Metanephros (tissue), 2 donors: ENCODE measurements around the gene CLDND1. TPM values are rescaled to one million over a fixed set of nuclear protein-coding genes. Genes with fewer than 3 reads are reported as not detected.

ENCODE experiments used
- small RNA-seq: library from RNA; depleted of rRNA; stranded (forward); fragments of <200 nt; gene quantifications from one replicate; pipeline ENCODE3, GENCODE V24; 2014; ENCODE audit warnings: low replicate concordance
- total RNA-seq: library from RNA; depleted of rRNA; stranded (reverse); fragments of >200 nt; gene quantifications from one replicate; pipeline ENCODE4 v1.2.3, GENCODE V29; 2014

Gene CLDND1
- 80.9 TPM for total RNA-seq

DNA sequence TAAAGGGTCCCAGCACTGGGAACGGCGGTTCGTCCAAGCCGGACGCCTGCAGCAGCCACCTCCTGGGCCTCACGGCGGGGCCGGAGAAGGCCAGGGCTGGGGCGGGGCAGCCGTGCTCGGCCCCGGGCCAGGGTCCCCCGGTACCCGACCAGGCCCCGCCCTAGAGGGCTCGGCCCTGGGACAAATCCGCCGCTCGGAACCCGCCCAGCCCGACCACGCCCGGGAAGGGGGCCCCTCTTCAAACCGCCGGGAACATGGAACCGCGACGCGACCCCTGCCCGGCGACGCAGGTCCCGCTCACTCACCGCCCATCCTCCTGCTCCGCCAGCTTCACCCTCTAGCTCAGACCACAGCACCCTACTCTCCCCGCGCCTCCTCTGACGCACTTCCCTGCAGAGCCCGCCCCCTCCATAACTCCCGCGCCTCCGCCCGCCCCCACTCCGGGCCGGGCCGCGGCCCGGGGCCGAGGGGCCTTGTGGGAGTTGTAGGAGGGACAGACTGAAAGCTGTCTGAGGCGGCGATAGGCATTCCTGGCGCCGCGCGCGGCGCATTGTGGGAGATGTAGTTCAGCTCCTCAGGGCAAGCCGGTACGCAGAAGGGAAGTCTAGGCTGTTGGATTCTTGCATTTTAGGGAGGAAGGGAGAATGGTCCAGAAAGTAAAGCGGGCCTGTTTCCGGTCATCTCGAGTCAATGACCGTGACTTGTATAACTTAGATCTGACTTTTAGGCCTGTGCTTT lies at the start of gene CLDND1:
Gene CLDND1 (minus strand): TSS at position 359 of the 738 bp plus-strand sequence. CDS start 1,478 bp downstream, outside the sequence.

DNA sequence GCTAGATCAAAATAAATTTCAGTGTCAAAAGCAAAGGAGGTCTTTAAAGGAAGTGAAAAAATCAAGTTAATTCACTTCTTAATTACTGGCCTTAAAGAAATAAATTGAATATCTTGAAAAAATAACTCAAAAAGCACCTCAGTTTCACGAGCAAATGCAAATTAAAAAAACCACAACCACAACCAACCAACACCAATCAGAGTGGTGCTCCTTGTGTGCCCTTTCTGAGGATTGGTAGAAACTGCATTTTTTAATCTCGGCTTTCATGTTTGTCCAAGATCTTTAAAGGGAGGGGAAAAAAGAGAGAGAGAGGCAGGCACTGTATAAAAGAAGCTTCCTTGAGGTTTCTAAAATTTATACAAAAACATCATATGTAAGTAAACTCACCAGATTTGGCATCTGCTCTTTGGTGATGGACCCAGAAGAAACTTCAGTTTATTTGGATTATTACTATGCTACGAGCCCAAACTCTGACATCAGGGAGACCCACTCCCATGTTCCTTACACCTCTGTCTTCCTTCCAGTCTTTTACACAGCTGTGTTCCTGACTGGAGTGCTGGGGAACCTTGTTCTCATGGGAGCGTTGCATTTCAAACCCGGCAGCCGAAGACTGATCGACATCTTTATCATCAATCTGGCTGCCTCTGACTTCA lies 9.0 kb upstream of the CLDND1 start, which contains the start of gene GPR15:
Gene GPR15 (plus strand): TSS at position 357 of the 653 bp plus-strand sequence. CDS start 56 bp downstream, at position 413.

DNA sequence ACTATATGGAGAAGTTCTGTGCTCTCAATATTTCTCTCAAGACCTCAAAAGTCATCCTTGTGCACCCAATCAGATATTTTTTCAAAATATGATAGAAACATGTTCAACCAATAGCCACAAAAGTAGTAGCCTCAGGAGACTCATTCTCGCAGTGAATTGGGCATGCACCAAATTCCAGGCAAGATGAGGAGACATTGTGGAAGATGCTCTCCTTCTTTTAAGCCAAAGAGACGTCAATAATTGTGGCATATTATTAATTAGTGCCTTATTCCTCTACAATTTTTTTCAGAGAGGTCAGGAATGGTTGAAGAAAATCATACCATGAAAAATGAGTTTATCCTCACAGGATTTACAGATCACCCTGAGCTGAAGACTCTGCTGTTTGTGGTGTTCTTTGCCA lies 25.3 kb downstream of the CLDND1 start, which contains the start of gene OR5K2:
Gene OR5K2 (plus strand): TSS at position 301 of the 400 bp plus-strand sequence. CDS start 0 bp downstream, at position 301.

Small RNAs within 50 kb of the gene (small RNA-seq; reads per million reads assigned to genes)
- not detected for gene RPL38P4

Other genes with a start within 250 kb of the CLDND1 start
- not detected for gene OR5H2, start 240.4 kb downstream of the CLDND1 start, total RNA-seq
- not detected for gene OR5K4, start 169.0 kb downstream of the CLDND1 start, total RNA-seq
- gene OR5K3, start 132.2 kb downstream of the CLDND1 start, total RNA-seq: not detected
- gene OR5K1, start 59.7 kb downstream of the CLDND1 start, total RNA-seq: not detected
- gene OR5K2, start 25.2 kb downstream of the CLDND1 start, total RNA-seq: not detected
- gene GPR15, start 9.1 kb upstream of the CLDND1 start, total RNA-seq: not detected
- 21.0 TPM for gene CPOX, start 70.7 kb upstream of the CLDND1 start, total RNA-seq
- 38.2 TPM for gene ST3GAL6, start 240.4 kb upstream of the CLDND1 start, total RNA-seq